Nephron progenitor cell (in vitro differentiated cells): ENCODE results near the gene NCOA7.

Experiments used
- DNase-seq: peaks from one replicate; pipeline ENCODE4 v3.0.0; 2021
- H3K27ac Mint-ChIP-seq: 2 replicates; pipeline ENCODE4 v1.8.0; 2021; ENCODE audit warnings: mild to moderate bottlenecking, moderate library complexity, mixed read lengths
- H3K27me3 Mint-ChIP-seq: 2 replicates; pipeline ENCODE4 v1.8.0; 2021; ENCODE audit warnings: mild to moderate bottlenecking, low read depth, mixed read lengths; ENCODE audit not compliant: poor library complexity
- H3K36me3 Mint-ChIP-seq: 2 replicates; pipeline ENCODE4 v1.8.0; 2021; ENCODE audit warnings: low read depth, mixed read lengths
- H3K4me1 Mint-ChIP-seq: 2 replicates; pipeline ENCODE4 v1.8.0; 2021; ENCODE audit warnings: mixed read lengths
- H3K4me3 Mint-ChIP-seq: 2 replicates; pipeline ENCODE4 v1.8.0; 2021; ENCODE audit warnings: mild to moderate bottlenecking, moderate library complexity, mixed read lengths
- H3K9me3 Mint-ChIP-seq: 2 replicates; pipeline ENCODE4 v1.8.0; 2021; ENCODE audit warnings: mild to moderate bottlenecking, moderate library complexity, mixed read lengths
- TF ChIP-seq, protein P1 (sequence below): fragments of 200-600 bp; sonication (generic); IDR thresholded peaks from 2 replicates; pipeline ENCODE4 v1.5.0; 2021; ENCODE audit warnings: antibody characterized with exemption

NCOA7 gene

DNA sequence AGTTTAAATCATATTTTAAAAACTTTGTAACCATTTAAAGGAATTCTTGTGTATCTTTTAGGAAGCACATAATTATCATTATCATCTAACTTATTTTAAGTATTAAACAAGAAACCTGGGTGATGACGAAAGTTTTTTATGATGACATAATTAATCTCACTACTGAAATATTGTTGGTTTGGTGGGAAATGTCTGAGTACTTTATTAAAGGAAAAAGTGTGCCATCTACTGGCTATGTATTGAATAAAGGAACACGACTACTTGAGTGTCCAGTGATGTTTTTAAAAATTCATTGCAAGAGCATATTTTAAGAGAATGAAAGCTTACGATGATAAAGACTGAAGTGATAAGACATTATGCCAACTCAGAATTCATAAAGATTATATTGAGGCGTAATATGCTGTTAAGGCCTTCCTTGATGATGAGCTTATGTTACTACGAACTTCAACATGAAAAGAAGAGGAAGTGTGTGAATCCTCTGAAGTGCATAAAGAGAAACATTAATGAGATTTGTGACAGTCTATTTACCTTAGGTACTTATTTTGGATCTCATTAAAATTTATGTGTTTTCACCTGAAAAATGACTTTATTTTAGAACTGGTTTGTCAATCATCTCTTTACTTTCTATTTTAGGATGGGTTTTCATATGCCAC, 183.6 kb downstream of the NCOA7 start:
- Mint-ChIP-seq H3K27me3 (no peaks in the 10 kb centered on the region), H3K9me3 (no peaks in the 10 kb centered on the region), H3K36me3 (peaks cover 28% of the 10 kb centered on the region), H3K4me1 (no peaks in the 10 kb centered on the region), H3K4me3 (no peak overlapping the region), H3K27ac (no peak overlapping the region)
- TF ChIP-seq, protein P1, sequence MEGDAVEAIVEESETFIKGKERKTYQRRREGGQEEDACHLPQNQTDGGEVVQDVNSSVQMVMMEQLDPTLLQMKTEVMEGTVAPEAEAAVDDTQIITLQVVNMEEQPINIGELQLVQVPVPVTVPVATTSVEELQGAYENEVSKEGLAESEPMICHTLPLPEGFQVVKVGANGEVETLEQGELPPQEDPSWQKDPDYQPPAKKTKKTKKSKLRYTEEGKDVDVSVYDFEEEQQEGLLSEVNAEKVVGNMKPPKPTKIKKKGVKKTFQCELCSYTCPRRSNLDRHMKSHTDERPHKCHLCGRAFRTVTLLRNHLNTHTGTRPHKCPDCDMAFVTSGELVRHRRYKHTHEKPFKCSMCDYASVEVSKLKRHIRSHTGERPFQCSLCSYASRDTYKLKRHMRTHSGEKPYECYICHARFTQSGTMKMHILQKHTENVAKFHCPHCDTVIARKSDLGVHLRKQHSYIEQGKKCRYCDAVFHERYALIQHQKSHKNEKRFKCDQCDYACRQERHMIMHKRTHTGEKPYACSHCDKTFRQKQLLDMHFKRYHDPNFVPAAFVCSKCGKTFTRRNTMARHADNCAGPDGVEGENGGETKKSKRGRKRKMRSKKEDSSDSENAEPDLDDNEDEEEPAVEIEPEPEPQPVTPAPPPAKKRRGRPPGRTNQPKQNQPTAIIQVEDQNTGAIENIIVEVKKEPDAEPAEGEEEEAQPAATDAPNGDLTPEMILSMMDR = peak; percentile 51
- no peak for DNase-seq

DNA sequence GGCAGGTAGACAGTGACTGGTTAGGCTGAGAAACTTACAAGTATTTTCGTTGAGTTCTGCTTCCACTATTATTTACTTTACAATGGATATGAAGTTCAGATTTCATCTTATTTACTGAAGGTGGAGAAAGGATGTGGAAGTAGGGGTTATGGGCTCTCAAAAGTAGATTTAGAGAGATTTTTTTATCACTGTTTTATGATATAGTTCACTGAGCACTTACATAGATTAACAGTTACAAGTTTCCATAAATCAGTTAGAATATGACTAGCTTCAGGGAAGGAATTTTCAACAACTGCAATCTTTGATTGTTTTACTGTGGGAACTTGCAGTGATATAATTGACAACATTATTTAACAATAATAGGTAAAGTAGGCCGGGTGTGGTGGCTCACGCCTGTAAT, 188.3 kb downstream of the NCOA7 start:
- no peak overlapping the region for H3K4me3 Mint-ChIP-seq
- H3K4me1 Mint-ChIP-seq = no peaks in the 10 kb centered on the region
- H3K9me3 Mint-ChIP-seq = no peaks in the 10 kb centered on the region
- DNase-seq = no peak
- H3K36me3 Mint-ChIP-seq = peaks cover 13% of the 10 kb centered on the region
- no peaks in the 10 kb centered on the region for H3K27me3 Mint-ChIP-seq
- TF ChIP-seq, protein P1 = no peak
- no peak overlapping the region for H3K27ac Mint-ChIP-seq
